GM18505 (cell line): Measurements from ENCODE around the gene ALX4.

Experiments used
- ATAC-seq: cut with Tn5 transposase; IDR thresholded peaks from one replicate; pipeline ENCODE4 v1.9.1; 2021; ENCODE audit not compliant: unreplicated experiment
- POLR2A ChIP-seq: IDR thresholded peaks from 4 replicates; pipeline ENCODE4 v1.6.1; 2011; ENCODE audit warnings: borderline replicate concordance; ENCODE audit not compliant: insufficient read depth, insufficient read length; ENCODE audit errors: extremely low read depth

ALX4 gene

DNA sequence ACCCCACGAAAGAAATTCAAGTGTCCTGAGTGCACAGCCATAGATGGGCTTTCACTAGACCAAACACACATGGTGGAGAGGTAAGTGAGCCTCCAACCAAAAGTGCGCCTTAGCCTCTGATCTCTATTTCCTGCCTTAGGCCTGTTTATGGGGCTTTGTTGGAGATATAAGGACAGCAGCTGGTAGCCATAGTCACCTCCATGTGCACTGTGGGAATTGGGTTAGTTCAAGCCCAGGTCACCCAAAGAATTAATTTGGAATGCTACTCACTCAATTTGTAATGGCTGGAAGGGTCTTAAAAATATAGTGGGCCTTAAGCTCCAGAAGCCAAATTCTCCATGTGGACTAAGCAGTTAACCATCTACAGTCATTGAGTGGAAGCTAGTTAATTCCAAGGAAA, 73.6 kb downstream of the ALX4 start:
- no peak for ATAC-seq
- no peak for TF ChIP-seq POLR2A

GRCh38 chr11:44235765-44236201, 74.2 kb downstream of the ALX4 start:
- ATAC-seq = no peak
- TF ChIP-seq POLR2A = no peak

DNA sequence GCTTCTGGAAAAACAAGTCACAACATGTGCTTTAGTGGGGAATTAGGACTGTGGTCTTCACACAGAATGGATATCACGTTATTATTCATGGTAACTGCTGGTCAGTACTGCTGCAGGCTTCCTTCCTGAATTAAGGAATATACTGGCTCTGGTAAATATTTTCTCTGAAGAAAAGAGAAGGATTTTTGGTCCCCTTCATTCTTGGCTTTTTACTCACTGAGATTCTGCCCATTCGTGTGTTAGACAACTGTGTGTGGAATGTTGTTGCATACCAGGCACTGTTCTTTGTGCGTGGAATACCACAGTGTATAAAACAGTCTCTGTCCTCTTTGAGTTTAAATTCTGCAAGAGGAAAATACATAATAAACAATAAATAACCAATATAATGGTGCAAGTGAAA, 80.3 kb downstream of the ALX4 start:
- no peak for TF ChIP-seq POLR2A

DNA sequence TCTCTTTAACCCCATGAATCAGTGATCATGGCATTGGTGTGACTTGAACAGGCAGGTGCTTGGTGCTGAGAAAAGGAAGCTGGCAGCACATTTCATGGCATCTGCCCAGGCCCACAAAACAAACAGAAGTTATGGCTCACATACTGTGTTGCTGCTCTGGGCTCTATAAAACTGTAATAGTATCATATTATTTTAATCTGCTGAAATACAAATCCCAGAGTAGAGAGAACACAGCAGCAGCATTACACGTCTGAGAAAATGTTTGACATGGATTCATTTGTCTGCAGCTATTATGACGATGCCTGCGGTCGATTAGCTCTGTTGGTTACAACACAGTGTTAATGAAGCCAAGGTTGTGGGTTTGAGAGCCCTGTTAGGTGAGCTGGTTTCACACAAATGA, 80.8 kb downstream of the ALX4 start:
- TF ChIP-seq POLR2A = no peak
- no peak for ATAC-seq

More for the DNA sequence above, 80.3 kb downstream of the ALX4 start:
- ATAC-seq = no peak

DNA sequence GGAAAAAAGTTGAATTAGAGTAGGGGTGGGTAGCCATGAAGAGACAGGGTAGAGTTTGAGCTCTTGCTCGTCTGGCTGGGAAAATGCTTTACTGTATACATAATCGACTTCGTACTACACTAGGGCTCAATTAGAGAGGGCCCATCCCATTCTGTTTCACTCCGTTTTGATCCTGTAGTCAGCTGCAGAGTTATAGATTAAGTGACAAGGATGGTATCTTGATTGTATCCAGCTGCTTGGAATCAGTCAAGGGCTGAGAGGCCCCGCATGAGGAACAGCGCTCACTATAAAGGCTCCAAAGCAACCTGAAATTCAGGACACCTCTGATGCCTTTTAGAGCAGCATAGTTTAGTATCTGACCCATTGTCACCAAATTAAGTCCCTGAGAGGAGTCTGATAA, 81.6 kb downstream of the ALX4 start:
- ATAC-seq = no peak
- no peak for TF ChIP-seq POLR2A

DNA sequence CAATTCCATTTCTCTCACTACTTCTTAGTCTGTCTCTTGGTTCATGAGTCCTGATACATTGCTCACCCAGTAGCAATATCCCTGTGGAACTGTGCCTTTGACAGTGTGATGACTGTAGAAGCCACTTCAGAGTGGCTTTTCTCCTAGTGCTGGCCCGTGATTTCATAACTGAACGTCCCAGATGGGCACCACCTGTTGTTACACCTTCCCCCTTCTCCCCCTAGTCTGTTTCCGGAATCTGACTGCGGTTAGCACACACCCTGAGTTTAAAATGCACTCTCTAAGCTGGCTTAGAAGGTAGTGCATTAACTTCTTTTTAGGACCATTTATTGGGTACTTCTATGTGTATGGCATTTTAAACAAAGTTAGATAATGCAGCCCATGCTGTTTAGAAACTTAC, 83.0 kb downstream of the ALX4 start:
- no peak for ATAC-seq
- no peak for TF ChIP-seq POLR2A

DNA sequence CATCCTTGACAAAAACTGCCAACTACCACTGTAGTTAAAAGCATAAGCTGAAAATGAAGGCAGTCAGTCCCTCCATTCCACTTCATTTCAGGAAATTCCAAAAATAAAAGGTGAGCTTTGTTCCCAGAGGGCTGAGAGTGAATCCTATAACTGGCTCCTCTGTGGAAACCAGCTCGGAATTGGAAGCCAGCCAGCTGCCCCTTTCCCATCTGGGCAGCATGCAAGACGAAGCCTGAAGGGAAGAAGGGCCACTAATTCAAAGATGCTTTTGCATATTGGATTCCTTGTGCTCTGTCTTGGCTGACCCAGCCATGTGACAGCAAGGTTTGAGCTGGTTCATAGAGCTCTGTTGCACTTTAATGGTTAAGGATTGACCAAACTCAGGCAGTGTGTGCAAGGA, 83.4 kb downstream of the ALX4 start:
- ATAC-seq = no peak
- no peak for TF ChIP-seq POLR2A

DNA sequence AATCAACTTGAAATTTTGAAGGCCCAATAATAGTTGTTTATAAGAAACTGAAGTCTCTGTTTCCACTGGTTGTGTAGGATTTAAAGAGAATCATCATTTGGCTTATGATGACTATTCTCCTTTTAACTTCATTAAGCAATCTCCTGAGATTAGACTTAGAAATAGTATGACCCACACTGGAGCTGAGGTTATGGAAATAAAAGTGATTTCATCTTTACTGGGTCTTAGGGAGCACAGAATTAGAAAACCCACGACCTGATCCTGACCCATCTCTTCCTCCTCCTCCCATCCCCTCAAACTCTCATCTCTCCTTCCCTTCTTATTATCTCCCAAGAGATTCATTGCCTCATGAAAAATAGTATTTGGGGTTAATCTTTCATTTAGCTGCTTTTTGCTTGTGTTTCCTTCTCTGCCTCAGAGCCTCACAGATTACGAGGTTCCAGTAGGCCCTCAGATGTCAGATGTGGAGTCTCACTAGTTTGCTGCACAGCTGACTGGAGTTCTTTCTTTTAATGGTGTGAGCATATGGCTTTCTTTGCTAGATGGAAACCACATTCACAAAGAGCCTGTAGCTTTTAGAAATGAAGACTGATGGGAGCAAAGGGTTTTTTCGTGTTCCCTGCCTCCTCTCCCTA, 85.0 kb downstream of the ALX4 start:
- no peak for TF ChIP-seq POLR2A
- ATAC-seq = no peak

GRCh38 chr11:44223238-44223637, 86.7 kb downstream of the ALX4 start:
- TF ChIP-seq POLR2A = no peak
- ATAC-seq = no peak

GRCh38 chr11:44221992-44222391, 87.9 kb downstream of the ALX4 start:
- no peak for ATAC-seq
- no peak for TF ChIP-seq POLR2A

DNA sequence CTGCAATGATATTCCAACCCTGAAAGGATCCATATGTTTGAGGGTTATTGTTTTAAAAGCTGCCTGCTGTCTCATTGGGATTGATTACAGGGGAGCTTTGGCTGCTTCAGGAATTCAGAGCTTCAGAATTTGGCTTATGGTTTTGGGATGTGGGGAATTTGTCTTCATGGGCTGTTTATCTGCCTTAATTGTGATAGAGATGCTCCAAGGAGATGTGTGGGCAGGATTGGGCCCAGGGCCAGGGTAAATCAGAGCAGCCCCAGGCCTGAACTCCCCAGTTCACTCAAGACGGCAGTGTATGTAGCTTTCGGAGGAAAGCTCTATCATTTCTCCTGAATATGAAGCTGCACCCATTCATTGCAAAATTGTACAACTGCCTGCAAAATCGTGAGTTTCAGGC, 88.5 kb downstream of the ALX4 start:
- no peak for ATAC-seq
- TF ChIP-seq POLR2A = no peak

GRCh38 chr11:44219830-44220796, 89.8 kb downstream of the ALX4 start:
- no peak for TF ChIP-seq POLR2A
- no peak for ATAC-seq

DNA sequence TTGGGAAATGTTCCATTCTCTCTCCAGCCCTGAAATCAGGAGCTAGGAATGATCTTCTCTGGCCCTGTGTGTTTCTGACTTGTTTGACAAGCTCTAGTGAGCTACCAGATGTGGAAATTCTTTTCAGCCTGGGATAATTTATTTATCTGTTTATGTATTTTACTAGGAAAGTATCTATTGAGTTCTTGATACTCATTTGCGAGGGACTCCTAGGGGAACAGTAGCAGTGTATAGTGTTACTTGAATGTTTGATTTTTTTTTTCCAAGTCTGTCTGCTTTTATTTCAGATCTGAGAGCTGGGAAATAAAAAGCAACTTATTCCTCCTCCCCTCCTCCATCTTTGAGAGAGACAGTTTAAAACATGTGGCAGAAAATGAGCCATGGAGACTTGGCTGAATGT, 92.5 kb downstream of the ALX4 start:
- TF ChIP-seq POLR2A = no peak
- no peak for ATAC-seq

DNA sequence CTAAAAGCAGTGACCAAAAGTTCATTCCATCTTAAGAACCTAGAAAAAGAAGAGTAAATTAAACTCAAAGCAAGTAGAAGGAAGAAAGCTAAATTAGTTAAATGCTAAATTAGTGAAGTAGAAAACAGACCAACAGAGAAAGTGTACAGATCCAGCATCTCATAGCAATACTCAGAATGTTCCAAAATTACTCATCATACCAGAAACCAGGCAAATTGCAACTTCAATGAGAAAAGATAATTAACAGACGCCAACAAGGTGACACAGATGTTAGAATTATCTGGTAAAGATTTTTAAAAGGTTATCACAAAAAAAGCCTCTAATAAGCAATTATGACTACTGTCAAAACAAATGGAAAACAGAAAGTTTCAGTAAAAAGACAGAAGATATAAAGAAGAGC, 96.8 kb downstream of the ALX4 start:
- no peak for TF ChIP-seq POLR2A
- ATAC-seq = no peak
